Measurements from ENCODE around the gene RGS7BP. TPM values are rescaled to one million over a fixed set of nuclear protein-coding genes. Genes with fewer than 3 reads are reported as not detected.

RGS7BP gene
- total RNA-seq, 1 experiment from 2014 or later, result not detected

DNA sequence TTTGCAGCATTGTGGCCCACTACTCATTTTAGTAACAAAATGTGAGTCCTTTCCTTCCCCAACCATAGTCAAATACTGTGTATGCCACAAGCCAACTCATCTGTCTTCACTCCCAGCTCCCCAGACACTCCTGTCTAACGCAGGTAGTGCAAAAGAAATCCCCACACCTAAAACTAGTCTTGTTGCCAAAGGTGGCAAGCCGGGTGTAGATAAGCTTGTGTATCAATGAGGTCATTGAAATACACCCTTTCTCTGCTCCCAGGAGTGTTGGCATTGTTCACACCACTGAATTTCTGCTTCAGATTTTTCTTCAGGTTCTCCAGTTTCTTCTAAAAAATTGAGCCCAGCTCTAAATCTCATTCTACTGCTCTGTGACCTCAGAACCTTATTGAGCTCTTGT lies 19.7 kb upstream of the RGS7BP start:
- H2AFZ ChIP-seq (ENCODE audit: low read depth, low read length, poor library complexity, severe bottlenecking), result no peak overlapping the region
- H3K4me1 ChIP-seq (ENCODE audit: control insufficient read depth in 1 of 2, insufficient read depth in 2 of 2, low read length in 2 of 2), result no peaks in the 10 kb centered on the region
- H3K9me3 ChIP-seq (ENCODE audit: control insufficient read depth in 1 of 2, insufficient read depth in 1 of 2, low read depth in 1 of 2, low read length in 2 of 2), result no peaks in the 10 kb centered on the region
- no peak for ATAC-seq
- no peak overlapping the region for H3K4me2 ChIP-seq (ENCODE audit: low read length)
- ChIA-PET POLR2A (no interaction called here), CTCF (no interaction called here), RAD21 (ENCODE audit: low non-redundant PET in 1 of 2, low total read pairs in 2 of 2, uncharacterized antibody in 2 of 2, unreplicated experiment in 2 of 2) (no interaction called here)
- no peaks in the 10 kb centered on the region for H4K20me1 ChIP-seq (ENCODE audit: insufficient read depth)
- no peak for DNase-seq (ENCODE audit: low read depth, low spot score)
- intact Hi-C loops (cut with micrococcal nuclease), result no loop called here
- no peaks in the 10 kb centered on the region for H3K9me2 ChIP-seq (ENCODE audit: insufficient read depth)
- BruUV-seq (replicated peaks), result no TSS peak
- H3K27ac ChIP-seq (ENCODE audit: low read depth, low read length), result no peak overlapping the region
- no peaks in the 10 kb centered on the region for H3K36me3 ChIP-seq (ENCODE audit: control insufficient read depth in 1 of 2, insufficient read depth in 2 of 2, low read length in 2 of 2)
- H3K9ac ChIP-seq (ENCODE audit: low read length), result no peak overlapping the region
- no peak overlapping the region for H3K4me3 ChIP-seq (replicated peaks in 1 of 2; ENCODE audit: low read depth in 1 of 2, low read length in 2 of 2)
- H3K79me2 ChIP-seq (ENCODE audit: insufficient read depth, low read length), result no peaks in the 10 kb centered on the region
- TF ChIP-seq MAX (IDR thresholded peaks at IDR 0.05) (no peak), SRF (IDR thresholded peaks at IDR 0.05; ENCODE audit: low read depth) (no peak), RAD21 (IDR thresholded peaks at IDR 0.05; ENCODE audit: low read depth) (no peak), EZH2 (IDR thresholded peaks at IDR 0.05) (no peak), SIN3A (IDR thresholded peaks at IDR 0.05; ENCODE audit: low read depth) (no peak), CEBPB (IDR thresholded peaks at IDR 0.05; ENCODE audit: low read depth) (no peak), JUND (IDR thresholded peaks at IDR 0.05) (no peak), ELF1 (IDR thresholded peaks at IDR 0.05; ENCODE audit: borderline replicate concordance, low read depth) (no peak), TCF7L2 (IDR thresholded peaks at IDR 0.05; ENCODE audit: borderline replicate concordance, extremely low read depth, insufficient read depth, insufficient read length) (no peak), ZFX (IDR thresholded peaks at IDR 0.05) (no peak), ATF3 (IDR thresholded peaks at IDR 0.05) (no peak), ZNF274 (IDR thresholded peaks at IDR 0.05; ENCODE audit: low read depth, low read length) (no peak), SP1 (IDR thresholded peaks at IDR 0.05; ENCODE audit: low read depth) (no peak), YY1 (IDR thresholded peaks at IDR 0.05; ENCODE audit: extremely low read depth, insufficient replicate concordance, low read depth, low read length) (no peak), EZH2phosphoT487 (IDR thresholded peaks at IDR 0.05; ENCODE audit: borderline replicate concordance) (no peak), CBX3 (IDR thresholded peaks at IDR 0.05; ENCODE audit: low read depth) (no peak), FOSL1 (IDR thresholded peaks at IDR 0.05; ENCODE audit: low read depth) (no peak), POLR2A (IDR thresholded peaks at IDR 0.05; ENCODE audit: borderline replicate concordance, extremely low read depth, insufficient read depth, insufficient read length) (no peak)
- TF ChIP-seq, protein P1, sequence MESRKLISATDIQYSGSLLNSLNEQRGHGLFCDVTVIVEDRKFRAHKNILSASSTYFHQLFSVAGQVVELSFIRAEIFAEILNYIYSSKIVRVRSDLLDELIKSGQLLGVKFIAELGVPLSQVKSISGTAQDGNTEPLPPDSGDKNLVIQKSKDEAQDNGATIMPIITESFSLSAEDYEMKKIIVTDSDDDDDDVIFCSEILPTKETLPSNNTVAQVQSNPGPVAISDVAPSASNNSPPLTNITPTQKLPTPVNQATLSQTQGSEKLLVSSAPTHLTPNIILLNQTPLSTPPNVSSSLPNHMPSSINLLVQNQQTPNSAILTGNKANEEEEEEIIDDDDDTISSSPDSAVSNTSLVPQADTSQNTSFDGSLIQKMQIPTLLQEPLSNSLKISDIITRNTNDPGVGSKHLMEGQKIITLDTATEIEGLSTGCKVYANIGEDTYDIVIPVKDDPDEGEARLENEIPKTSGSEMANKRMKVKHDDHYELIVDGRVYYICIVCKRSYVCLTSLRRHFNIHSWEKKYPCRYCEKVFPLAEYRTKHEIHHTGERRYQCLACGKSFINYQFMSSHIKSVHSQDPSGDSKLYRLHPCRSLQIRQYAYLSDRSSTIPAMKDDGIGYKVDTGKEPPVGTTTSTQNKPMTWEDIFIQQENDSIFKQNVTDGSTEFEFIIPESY (IDR thresholded peaks at IDR 0.05; ENCODE audit: extremely low read depth, insufficient replicate concordance, low read length), result no peak
- no peaks in the 10 kb centered on the region for H3K27me3 ChIP-seq (ENCODE audit: insufficient read depth, low read length)
